DND-41 (cell line): ENCODE data around the gene ADNP2.

Experiments used
- EZH2 ChIP-seq: IDR thresholded peaks from 3 replicates; pipeline ENCODE4 v1.6.1; 2012; ENCODE audit warnings: borderline replicate concordance, low read depth, mild to moderate bottlenecking, moderate library complexity, low read length, inconsistent platforms; ENCODE audit not compliant: severe bottlenecking
- TF ChIP-seq, protein P1 (sequence below): IDR thresholded peaks from 2 replicates; pipeline ENCODE4 v1.5.1; 2012; ENCODE audit warnings: borderline replicate concordance, low read length, moderate library complexity, mild to moderate bottlenecking; ENCODE audit not compliant: poor library complexity, severe bottlenecking; ENCODE audit errors: extremely low read depth

DNA sequence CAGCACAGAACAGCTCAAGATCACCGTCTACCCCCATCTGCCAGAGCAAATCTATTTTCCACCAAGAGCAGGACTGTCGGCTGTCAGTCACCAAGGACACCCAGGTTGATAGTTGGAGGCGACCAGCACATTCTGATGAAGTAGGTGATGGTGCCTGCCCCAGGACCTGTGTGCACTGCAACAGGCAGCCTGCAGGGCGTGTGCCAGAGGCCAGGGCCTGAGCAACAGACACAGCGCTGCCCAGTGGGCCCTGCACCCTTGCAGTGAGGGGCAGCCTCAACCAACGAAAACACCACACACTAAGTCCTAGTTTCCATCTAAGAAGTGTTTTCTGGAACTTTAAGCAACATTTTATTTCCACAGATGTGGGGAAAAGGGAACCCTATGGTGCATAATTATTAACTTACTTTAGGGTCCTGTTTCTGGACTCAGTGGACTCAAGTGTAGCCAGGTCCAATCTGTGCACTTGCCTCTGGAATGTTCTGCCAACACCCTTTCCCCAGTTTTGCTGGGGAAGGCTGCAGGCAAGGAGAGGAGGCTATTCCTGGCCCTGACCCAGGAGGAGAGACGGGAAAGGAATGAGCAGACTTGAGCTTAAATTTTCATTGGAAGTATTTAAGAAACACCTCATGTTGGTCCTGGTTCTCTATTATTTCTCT is 61.5 kb downstream of the ADNP2 start:
- TF ChIP-seq, protein P1, sequence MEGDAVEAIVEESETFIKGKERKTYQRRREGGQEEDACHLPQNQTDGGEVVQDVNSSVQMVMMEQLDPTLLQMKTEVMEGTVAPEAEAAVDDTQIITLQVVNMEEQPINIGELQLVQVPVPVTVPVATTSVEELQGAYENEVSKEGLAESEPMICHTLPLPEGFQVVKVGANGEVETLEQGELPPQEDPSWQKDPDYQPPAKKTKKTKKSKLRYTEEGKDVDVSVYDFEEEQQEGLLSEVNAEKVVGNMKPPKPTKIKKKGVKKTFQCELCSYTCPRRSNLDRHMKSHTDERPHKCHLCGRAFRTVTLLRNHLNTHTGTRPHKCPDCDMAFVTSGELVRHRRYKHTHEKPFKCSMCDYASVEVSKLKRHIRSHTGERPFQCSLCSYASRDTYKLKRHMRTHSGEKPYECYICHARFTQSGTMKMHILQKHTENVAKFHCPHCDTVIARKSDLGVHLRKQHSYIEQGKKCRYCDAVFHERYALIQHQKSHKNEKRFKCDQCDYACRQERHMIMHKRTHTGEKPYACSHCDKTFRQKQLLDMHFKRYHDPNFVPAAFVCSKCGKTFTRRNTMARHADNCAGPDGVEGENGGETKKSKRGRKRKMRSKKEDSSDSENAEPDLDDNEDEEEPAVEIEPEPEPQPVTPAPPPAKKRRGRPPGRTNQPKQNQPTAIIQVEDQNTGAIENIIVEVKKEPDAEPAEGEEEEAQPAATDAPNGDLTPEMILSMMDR, result no peak
- TF ChIP-seq EZH2, result no peak
